Suppressor macrophage treated with lipopolysaccharide for 4 hours (primary cell): ENCODE measurements around the gene WDR62.
A peak's percentile ranks its signal among the peaks of the same experiment; 100 is the strongest.
"Not testable (repeated sequence)": the region's sequence is repeated elsewhere in the genome, so short reads cannot be mapped to it uniquely, and the experiment has no call there.

ENCODE experiments used
- DNase-seq: peaks from one replicate; pipeline ENCODE4 v3.0.0-alpha.2; 2020

Gene WDR62

GRCh38 chr19:36113894-36114720, 59.4 kb downstream of the WDR62 start:
- peak; percentile 11 for DNase-seq

DNA sequence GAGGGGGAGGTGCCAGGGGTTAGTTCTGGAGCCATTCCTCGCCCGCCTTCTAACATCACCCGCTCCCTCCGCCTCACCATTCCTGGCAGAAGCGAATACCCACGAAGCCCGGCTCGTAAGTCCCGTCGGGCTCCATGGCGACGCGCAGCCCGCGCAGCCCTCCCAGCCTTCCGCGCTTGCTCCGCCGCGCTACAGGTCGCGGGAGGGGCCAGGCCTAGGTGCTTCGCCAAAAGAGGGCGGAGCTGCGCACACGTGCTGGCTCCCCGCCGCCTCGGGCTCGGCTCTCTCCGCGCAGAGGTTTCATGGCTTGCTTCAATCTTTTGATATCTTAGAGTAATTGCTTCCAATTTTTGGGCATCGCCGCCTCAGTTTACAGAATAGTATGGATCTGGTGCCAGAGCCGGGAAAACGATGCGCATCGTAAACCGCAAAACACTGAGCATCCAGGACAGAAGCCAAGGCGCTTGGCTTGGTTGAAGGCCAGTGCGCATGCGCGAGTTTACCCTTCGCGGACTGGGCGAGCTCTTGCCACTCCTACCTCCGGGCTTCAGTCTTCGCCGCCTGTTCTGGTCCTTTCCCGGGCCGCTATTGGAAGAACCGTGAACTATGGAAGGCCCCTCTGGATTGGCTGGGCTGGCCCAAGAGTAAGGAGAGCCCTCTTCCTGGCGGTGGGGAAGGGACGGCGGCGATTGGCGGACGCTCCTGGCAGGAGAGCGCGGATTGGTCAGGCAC, 60.2 kb downstream of the WDR62 start, which contains the start of gene POLR2I:
POLR2I (minus strand) TSS at position 155 of the 732 bp plus-strand sequence; CDS start at position 136, 19 bp downstream.
- peak; percentile 100 for DNase-seq

GRCh38 chr19:36115453-36116343, 61.0 kb downstream of the WDR62 start, which contains the start of gene TBCB:
TSS of gene TBCB (plus strand) at chr19:36115468. CDS start at chr19:36115561, 93 bp downstream.
- peak; percentile 85 for DNase-seq

DNA sequence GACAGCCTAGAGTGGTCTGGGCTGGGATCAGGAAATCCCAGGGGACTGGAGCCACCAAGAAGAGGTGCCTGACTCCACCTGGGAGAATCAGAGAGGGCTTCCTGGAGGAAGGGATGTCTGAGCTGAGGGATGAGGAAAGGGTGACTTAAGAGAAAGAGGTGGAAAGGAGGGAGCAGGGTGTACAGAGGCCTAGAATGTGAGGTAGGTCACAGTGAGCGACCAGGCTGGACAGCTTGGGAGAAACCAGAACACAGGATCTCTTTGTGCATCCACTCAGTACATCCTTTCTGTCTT, 61.6 kb downstream of the WDR62 start:
- no peak for DNase-seq

- DNase-seq, result no peak
Measured at GRCh38 chr19:36120092-36120983, 65.6 kb downstream of the WDR62 start.

- DNase-seq, result no peak
Measured at GRCh38 chr19:36120984-36121358, 66.3 kb downstream of the WDR62 start.

GRCh38 chr19:36121486-36122124, 66.9 kb downstream of the WDR62 start:
- DNase-seq, result no peak

DNA sequence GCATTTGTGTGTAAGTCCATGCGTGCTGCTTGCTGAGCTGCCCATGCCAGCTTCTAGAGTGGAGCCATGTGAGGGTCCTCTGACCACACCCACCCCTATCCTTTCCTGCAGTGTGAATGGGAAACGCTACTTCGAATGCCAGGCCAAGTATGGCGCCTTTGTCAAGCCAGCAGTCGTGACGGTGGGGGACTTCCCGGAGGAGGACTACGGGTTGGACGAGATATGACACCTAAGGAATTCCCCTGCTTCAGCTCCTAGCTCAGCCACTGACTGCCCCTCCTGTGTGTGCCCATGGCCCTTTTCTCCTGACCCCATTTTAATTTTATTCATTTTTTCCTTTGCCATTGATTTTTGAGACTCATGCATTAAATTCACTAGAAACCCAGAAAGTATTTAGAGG, 70.9 kb downstream of the WDR62 start:
- no peak for DNase-seq

DNA sequence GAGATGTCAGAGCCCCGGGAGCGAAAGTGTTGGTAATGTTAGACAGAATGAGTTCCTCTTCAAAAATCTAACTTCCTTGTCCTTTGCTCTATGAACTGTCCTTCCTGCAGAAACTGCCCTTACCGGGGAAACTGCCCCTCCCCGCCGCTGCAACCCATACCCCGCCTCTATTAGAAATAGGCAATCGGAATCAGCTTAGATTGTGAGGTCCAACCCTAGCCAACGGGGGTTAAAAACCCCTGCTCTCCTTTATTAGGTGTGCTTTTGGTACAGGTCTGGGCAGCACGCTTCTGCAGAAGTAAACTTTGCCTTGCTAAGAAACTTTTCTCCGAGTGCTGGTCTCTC, 73.7 kb downstream of the WDR62 start:
- DNase-seq, result no peak

DNA sequence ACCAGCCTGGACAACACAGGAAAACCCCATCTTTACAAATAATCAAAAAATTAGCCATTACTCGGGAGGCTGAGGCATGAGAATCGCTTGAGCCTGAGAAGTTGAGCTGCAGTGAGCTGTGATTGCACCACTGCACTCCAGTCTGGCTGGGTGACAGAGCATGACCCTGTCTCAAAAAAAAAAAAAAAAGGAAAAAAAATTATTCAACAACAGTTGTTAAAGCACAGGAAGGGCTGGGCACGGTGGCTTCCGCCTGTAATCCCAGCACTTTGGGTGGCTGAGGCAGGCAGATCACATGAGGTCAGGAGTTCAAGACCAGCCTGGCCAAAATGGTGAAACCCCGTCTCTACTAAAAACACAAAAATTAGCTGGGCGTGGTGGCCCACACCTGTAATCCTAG, 76.5 kb downstream of the WDR62 start:
- peak; percentile 38 for DNase-seq

GRCh38 chr19:36134867-36135266, 80.2 kb downstream of the WDR62 start:
- DNase-seq, result not testable (repeated sequence)

DNA sequence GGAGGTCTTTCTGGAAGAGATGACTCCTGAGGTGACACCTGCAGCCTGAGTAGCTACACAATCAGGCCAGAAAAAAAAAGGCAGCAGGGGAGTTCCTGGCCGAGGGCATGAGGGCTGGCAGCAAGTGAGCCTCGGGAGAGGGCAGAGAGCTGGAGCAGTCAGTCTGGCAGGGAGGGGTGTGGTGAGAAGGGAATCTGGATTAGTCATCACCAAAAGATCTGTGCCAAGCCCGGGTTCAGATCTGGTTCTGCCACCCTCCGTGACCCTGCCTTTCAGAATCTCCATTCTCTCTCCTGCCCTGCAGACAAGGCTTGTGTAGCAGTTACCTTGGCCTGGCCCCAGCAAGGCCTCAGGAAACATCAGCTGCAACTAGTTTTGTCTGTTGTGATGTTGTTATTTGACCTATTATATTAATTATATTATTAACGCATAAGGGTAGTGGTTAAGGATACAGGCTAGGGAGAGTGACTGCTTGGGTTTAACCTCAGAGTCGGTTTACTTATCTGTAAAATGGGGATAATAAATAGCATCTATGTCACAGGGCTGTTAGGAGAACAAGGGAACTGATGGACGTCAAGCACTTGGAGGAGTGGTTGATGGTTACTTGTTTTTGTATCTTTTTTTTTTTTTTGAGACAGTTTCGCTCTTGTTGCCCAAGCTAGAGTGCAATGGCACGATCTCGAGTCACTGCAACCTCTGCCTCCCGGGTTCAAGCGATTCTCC, 82.4 kb downstream of the WDR62 start:
- peak; percentile 9 for DNase-seq

DNA sequence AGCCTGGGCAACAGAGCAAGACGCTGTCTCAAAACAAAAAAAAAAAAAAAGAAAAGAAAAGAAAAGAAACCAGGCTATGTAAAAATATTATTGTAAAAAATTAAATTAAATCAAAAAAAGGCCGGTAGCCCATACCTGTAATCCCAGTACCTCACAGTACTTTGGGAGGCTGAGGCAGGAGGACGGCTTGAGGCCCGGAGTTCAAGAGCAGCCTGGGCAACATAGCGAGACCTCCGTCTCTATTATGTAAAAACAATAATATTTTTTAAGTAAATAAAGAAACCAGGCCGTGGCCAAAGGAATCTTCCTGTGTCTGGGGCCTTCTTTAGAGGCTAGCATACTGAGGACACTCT, 84.4 kb downstream of the WDR62 start:
- DNase-seq, result no peak

DNA sequence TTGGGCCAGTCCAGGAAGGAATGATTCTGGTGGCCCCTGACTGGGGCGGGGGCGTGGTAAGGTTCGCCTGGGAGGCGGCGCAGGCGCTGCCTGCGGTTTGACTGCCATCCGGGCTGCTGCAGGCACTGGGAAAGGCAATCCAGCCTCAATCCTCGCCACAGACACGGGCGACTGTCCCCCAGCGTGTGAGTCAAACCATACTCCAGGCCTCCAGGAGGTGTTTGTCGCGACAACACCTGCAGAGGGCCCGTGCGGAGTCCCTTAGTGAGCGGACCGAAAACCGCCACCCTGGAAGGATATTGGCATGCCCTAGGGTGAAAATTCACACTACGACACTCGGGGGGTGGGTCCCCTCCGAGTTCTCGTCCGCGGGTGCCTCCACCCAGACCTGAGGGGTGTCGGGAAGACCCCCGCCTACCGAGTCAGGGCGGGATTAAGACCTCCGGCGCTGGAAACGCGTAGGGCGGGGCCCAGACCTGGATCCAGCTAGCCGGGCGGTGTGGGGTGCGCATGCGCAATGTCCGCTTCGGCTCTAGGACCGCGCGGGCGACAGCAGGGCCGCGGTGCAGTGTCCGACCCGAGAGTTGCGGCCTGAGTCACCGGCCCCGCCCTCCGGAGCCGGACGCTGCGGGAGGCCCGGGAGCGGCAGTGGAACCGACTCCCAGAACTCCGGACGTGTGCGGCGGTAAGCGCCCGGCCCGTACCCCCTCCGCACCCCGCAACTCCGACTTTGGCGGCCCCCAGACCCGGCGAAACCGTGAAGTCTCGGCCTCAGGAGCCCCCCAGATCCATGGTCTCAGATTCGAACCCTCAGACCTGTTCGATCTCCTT, 85.0 kb downstream of the WDR62 start, which contains the start of gene CAPNS1:
CAPNS1 (plus strand) TSS at position 594 of the 831 bp plus-strand sequence. CDS start 946 bp downstream, outside the sequence.
- peak; percentile 99 for DNase-seq

- peak; percentile 49 for DNase-seq
Measured at GRCh38 chr19:36140304-36141038, 85.8 kb downstream of the WDR62 start.

- DNase-seq, result peak; percentile 90
Measured at GRCh38 chr19:36141039-36141927, 86.6 kb downstream of the WDR62 start.

DNA sequence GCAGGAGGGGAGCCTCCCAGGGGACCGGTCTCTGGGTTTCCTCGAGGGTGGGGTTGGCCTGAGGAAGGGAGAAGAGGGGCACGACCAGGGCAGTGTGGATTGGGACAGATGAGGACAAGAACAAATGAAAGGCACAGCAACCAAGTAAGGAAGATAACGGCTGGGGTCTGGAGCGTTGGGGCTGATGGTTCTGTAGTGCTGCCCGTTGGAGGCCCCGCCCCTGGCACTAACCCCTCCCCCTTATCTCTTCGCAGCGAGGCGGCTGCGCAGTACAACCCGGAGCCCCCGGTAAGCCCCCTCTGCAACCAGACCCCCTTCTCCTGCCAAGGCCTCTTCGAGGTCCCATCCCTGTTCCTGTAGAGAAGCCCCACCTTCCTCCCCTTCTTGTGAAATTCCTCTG, 87.3 kb downstream of the WDR62 start:
- no peak for DNase-seq

DNA sequence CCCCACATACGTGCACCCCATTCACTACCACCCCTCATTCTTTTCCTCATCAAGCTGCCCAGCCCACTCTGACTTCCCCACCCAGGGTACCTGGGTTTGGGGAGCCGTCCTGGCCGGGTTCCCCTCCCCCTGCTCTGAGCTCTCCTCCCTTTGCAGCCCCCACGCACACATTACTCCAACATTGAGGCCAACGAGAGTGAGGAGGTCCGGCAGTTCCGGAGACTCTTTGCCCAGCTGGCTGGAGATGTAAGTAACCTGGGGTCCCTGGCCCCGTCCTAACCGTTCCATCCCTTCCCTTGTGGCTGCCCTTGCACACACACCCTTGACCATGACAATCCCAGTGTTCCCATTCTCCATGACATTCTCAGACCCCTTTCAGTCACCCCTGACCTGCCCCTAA, 87.8 kb downstream of the WDR62 start:
- no peak for DNase-seq
